H9 (cell line): ENCODE measurements around the gene SLC38A1. TPM values are rescaled to one million over a fixed set of nuclear protein-coding genes. Genes with fewer than 3 reads are reported as not detected.

Source experiments
- DNase-seq: peaks from one replicate; pipeline ENCODE4 v3.0.0-alpha.2; 2017
- H2AFZ ChIP-seq: one replicate; pipeline ENCODE4 v1.6.1; 2013; ENCODE audit warnings: mild to moderate bottlenecking, low read length, control low read depth, moderate library complexity
- H2AK5ac ChIP-seq: 2 replicates; pipeline ENCODE4 v1.6.1; 2013; ENCODE audit warnings: low read length, control low read depth, mixed read lengths; ENCODE audit not compliant: insufficient read length
- H2BK120ac ChIP-seq: one replicate; pipeline ENCODE4 v1.6.1; 2013; ENCODE audit warnings: low read depth, mild to moderate bottlenecking, low read length, control low read depth, inconsistent platforms; ENCODE audit not compliant: poor library complexity, severe bottlenecking
- H2BK12ac ChIP-seq: 2 replicates; pipeline ENCODE4 v1.6.1; 2013; ENCODE audit warnings: low read length, control low read depth, mixed read lengths, low read depth; ENCODE audit not compliant: insufficient read length
- H2BK15ac ChIP-seq: 2 replicates; pipeline ENCODE4 v1.6.1; 2013; ENCODE audit warnings: low read depth, low read length, control low read depth
- H2BK20ac ChIP-seq: one replicate; pipeline ENCODE4 v1.6.1; 2013; ENCODE audit warnings: low read depth, mild to moderate bottlenecking, low read length, control low read depth, inconsistent platforms; ENCODE audit not compliant: poor library complexity, severe bottlenecking
- H2BK5ac ChIP-seq: 2 replicates; pipeline ENCODE4 v1.6.1; 2013; ENCODE audit warnings: low read length, control low read depth, mixed read lengths; ENCODE audit not compliant: insufficient read length
- H3K14ac ChIP-seq: 2 replicates; pipeline ENCODE4 v1.6.1; 2013; ENCODE audit warnings: low read length, control low read depth; ENCODE audit not compliant: insufficient read depth
- H3K18ac ChIP-seq: 2 replicates; pipeline ENCODE4 v1.6.1; 2013; ENCODE audit warnings: low read depth, mild to moderate bottlenecking, mixed read lengths, low read length, control low read depth; ENCODE audit not compliant: insufficient read length
- H3K23ac ChIP-seq: 2 replicates; pipeline ENCODE4 v1.6.1; 2013; ENCODE audit warnings: low read length, control low read depth, mixed read lengths, low read depth; ENCODE audit not compliant: insufficient read length
- H3K23me2 ChIP-seq: 2 replicates; pipeline ENCODE4 v1.6.1; 2013; ENCODE audit warnings: low read depth, mild to moderate bottlenecking, mixed read lengths, low read length, control low read depth; ENCODE audit not compliant: insufficient read length, poor library complexity, severe bottlenecking
- H3K27ac ChIP-seq: 2 replicates; pipeline ENCODE4 v1.5.1; 2013; ENCODE audit warnings: low read length, control low read depth, mixed read lengths, low read depth; ENCODE audit not compliant: insufficient read length
- H3K27me3 ChIP-seq: 2 replicates; pipeline ENCODE4 v1.6.1; 2013; ENCODE audit warnings: low read length, control low read depth, inconsistent platforms; ENCODE audit not compliant: insufficient read depth
- H3K4ac ChIP-seq: 2 replicates; pipeline ENCODE4 v1.6.1; 2013; ENCODE audit warnings: low read depth, mild to moderate bottlenecking, control low read depth, inconsistent platforms, low read length, moderate library complexity
- H3K4me1 ChIP-seq: 2 replicates; pipeline ENCODE4 v1.6.1; 2013; ENCODE audit warnings: low read length, control low read depth, inconsistent platforms; ENCODE audit not compliant: insufficient read depth
- H3K4me2 ChIP-seq: 2 replicates; pipeline ENCODE4 v1.6.1; 2013; ENCODE audit warnings: low read length, control low read depth, mixed read lengths; ENCODE audit not compliant: insufficient read length, insufficient read depth
- H3K56ac ChIP-seq: 2 replicates; pipeline ENCODE4 v1.6.1; 2013; ENCODE audit warnings: low read depth, mild to moderate bottlenecking, mixed read lengths, low read length, control low read depth; ENCODE audit not compliant: insufficient read length
- H3K79me1 ChIP-seq: 2 replicates; pipeline ENCODE4 v1.6.1; 2013; ENCODE audit warnings: low read depth, mild to moderate bottlenecking, moderate library complexity, low read length, control low read depth, inconsistent platforms; ENCODE audit not compliant: insufficient read depth, poor library complexity, severe bottlenecking
- H3K79me2 ChIP-seq: 2 replicates; pipeline ENCODE4 v1.6.1; 2013; ENCODE audit warnings: low read length, control low read depth, inconsistent platforms; ENCODE audit not compliant: insufficient read depth
- H3K9ac ChIP-seq: 2 replicates; pipeline ENCODE4 v1.6.1; 2013; ENCODE audit warnings: low read length, control low read depth, mixed read lengths; ENCODE audit not compliant: insufficient read length; ENCODE audit errors: extremely low read depth
- H3K9me3 ChIP-seq: one replicate; pipeline ENCODE4 v1.6.1; 2013; ENCODE audit warnings: low read depth, low read length, inconsistent platforms; ENCODE audit not compliant: control insufficient read depth
- H3T11ph ChIP-seq: one replicate; pipeline ENCODE4 v1.6.1; 2013; ENCODE audit warnings: mild to moderate bottlenecking, low read length, control low read depth, inconsistent platforms
- H4K20me1 ChIP-seq: one replicate; pipeline ENCODE4 v1.6.1; 2013; ENCODE audit not compliant: control insufficient read depth, insufficient read length, insufficient read depth
- H4K5ac ChIP-seq: 2 replicates; pipeline ENCODE4 v1.6.1; 2013; ENCODE audit warnings: low read depth, mild to moderate bottlenecking, mixed read lengths, low read length, control low read depth; ENCODE audit not compliant: insufficient read length
- H4K8ac ChIP-seq: replicated peaks from 2 replicates; pipeline ENCODE4 v1.6.1; 2013; ENCODE audit warnings: low read length, control low read depth, mixed read lengths, low read depth; ENCODE audit not compliant: insufficient read length
- H4K91ac ChIP-seq: 2 replicates; pipeline ENCODE4 v1.6.1; 2013; ENCODE audit warnings: low read depth, mild to moderate bottlenecking, moderate library complexity, mixed read lengths, low read length, control low read depth; ENCODE audit not compliant: insufficient read length
- H3K27ac Mint-ChIP-seq, 3 experiments: 2 replicates in 2 of 3; 3 replicates in 1 of 3; pipeline ENCODE4 v1.8.0; 2020 to 2021; ENCODE audit warnings: mixed read lengths in 3 of 3, mild to moderate bottlenecking in 1 of 3, moderate library complexity in 1 of 3
- H3K27me3 Mint-ChIP-seq: 2 replicates; pipeline ENCODE4 v1.8.0; 2021; ENCODE audit warnings: low read depth, mild to moderate bottlenecking, moderate library complexity, mixed read lengths
- H3K36me3 Mint-ChIP-seq, 3 experiments: 2 replicates in 2 of 3; 3 replicates in 1 of 3; pipeline ENCODE4 v1.8.0; 2020 to 2021; ENCODE audit warnings: low read depth in 3 of 3, mixed read lengths in 3 of 3; ENCODE audit not compliant: insufficient read depth in 1 of 3
- H3K4me1 Mint-ChIP-seq, 2 experiments: 2 replicates each; pipeline ENCODE4 v1.8.0; 2020; ENCODE audit warnings: mixed read lengths in 2 of 2
- H3K4me3 Mint-ChIP-seq, 2 experiments: 2 replicates in 1 of 2; 3 replicates in 1 of 2; pipeline ENCODE4 v1.8.0; 2020 to 2021; ENCODE audit warnings: mild to moderate bottlenecking in 2 of 2, mixed read lengths in 2 of 2, moderate library complexity in 1 of 2
- H3K9me3 Mint-ChIP-seq, 2 experiments: 2 replicates in 1 of 2; 3 replicates in 1 of 2; pipeline ENCODE4 v1.8.0; 2020; ENCODE audit warnings: mild to moderate bottlenecking in 2 of 2, mixed read lengths in 2 of 2, moderate library complexity in 1 of 2
- WGBS: extraction: QIAGEN DNeasy Blood & Tissue Kit; methylation state at CpG from one replicate; pipeline ENCODE4 v1.1.7; 2013; ENCODE audit warnings: missing lambda C conversion rate, low lambda C conversion rate, mixed read lengths; ENCODE audit not compliant: insufficient read length; ENCODE audit errors: extremely low coverage; 5-methylcytosine and 5-hydroxymethylcytosine counted together
- total RNA-seq: library from RNA; stranded (reverse); gene quantifications from 2 replicates; pipeline ENCODE4 v1.2.1, GENCODE V29; 2021
- TF ChIP-seq, protein P1 (sequence below): fragments of 200-600 bp; sonication (generic); conservative IDR thresholded peaks from 3 replicates; pipeline ENCODE4 v1.8.0; 2021; ENCODE audit warnings: antibody characterized with exemption, mild to moderate bottlenecking

Gene SLC38A1
- total RNA-seq, 1 experiment from 2014 or later: 216 TPM

DNA sequence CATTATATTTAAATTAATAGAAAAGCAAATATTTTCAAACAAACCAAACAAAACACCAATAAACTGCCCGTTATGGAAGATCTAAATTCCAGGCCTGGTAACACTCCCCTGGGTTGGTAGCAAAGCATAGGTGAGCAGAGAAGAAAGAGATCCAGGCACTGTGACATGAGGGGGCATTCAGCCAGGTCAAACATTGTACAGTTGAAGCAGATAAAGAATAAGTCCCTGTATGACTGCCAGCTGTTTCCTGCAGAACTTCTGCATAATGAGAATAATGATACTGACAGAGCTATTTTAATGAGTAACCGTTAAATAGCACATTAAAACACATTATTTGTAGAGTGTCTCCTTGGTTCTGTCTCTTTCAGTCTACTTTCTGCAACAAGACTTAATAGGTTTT is 35.4 kb downstream of the SLC38A1 start:
- Mint-ChIP-seq H3K27me3 (no peaks in the 10 kb centered on the region), H3K4me1 (no peaks in the 10 kb centered on the region), H3K27ac (no peak overlapping the region; a peak in 1 of 7 replicates), H3K9me3 (no peaks in the 10 kb centered on the region), H3K4me3 (no peak overlapping the region), H3K36me3 (peaks cover 36 to 72% (median 71%) of the 10 kb centered on the region in 3 experiments)
- Histone ChIP-seq H2BK15ac (no peak overlapping the region), H3T11ph (no peak overlapping the region), H4K5ac (no peak overlapping the region), H3K79me1 (peaks cover 10% of the 10 kb centered on the region), H2AFZ (no peak overlapping the region), H2BK120ac (no peak overlapping the region), H2BK5ac (no peak overlapping the region), H2AK5ac (no peak overlapping the region), H3K9me3 (no peaks in the 10 kb centered on the region), H3K14ac (no peak overlapping the region), H3K79me2 (peaks cover 23% of the 10 kb centered on the region; the same call in 1 of the 2 replicates), H2BK20ac (no peak overlapping the region), H3K4me1 (no peaks in the 10 kb centered on the region), H3K23ac (no peak overlapping the region), H3K9ac (no peak overlapping the region), H3K4me2 (no peak overlapping the region), H3K4ac (no peak overlapping the region), H3K27ac (no peak overlapping the region), H4K8ac (no peak overlapping the region), H4K20me1 (no peaks in the 10 kb centered on the region), H4K91ac (no peak overlapping the region), H3K27me3 (no peaks in the 10 kb centered on the region), H3K18ac (no peak overlapping the region), H3K56ac (no peak overlapping the region), H3K23me2 (no peaks in the 10 kb centered on the region), H2BK12ac (no peak overlapping the region)
- DNase-seq: no peak
- WGBS: no CpG with 5 or more reads among the region's 2 CpGs
- TF ChIP-seq, protein P1, sequence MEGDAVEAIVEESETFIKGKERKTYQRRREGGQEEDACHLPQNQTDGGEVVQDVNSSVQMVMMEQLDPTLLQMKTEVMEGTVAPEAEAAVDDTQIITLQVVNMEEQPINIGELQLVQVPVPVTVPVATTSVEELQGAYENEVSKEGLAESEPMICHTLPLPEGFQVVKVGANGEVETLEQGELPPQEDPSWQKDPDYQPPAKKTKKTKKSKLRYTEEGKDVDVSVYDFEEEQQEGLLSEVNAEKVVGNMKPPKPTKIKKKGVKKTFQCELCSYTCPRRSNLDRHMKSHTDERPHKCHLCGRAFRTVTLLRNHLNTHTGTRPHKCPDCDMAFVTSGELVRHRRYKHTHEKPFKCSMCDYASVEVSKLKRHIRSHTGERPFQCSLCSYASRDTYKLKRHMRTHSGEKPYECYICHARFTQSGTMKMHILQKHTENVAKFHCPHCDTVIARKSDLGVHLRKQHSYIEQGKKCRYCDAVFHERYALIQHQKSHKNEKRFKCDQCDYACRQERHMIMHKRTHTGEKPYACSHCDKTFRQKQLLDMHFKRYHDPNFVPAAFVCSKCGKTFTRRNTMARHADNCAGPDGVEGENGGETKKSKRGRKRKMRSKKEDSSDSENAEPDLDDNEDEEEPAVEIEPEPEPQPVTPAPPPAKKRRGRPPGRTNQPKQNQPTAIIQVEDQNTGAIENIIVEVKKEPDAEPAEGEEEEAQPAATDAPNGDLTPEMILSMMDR: no peak
